Liver (tissue), 9 donors: Measurements from ENCODE around the gene RIOX2. TPM values are rescaled to one million over a fixed set of nuclear protein-coding genes. Genes with fewer than 3 reads are reported as not detected.

Experiments
- DNase-seq: peaks from one replicate; pipeline ENCODE4 v3.0.0-alpha.2; 2017; ENCODE audit warnings: low spot score
- H3K27ac ChIP-seq, 2 donors: one replicate each; pipeline ENCODE4 v1.7.0; 2013; ENCODE audit warnings: inconsistent platforms in 2 of 2, low read length in 2 of 2, control low read depth in 1 of 2, low read depth in 1 of 2, mild to moderate bottlenecking in 1 of 2
- H3K27me3 ChIP-seq, 4 donors: one replicate each; pipeline versions ENCODE4 v1.6.1 to v1.7.0; 2013; ENCODE audit warnings: low read length in 3 of 4, inconsistent platforms in 1 of 4, mild to moderate bottlenecking in 1 of 4, moderate library complexity in 1 of 4; ENCODE audit not compliant: control insufficient read depth in 4 of 4, insufficient read depth in 4 of 4
- H3K36me3 ChIP-seq, 4 donors: one replicate each; pipeline versions ENCODE4 v1.6.1 to v1.7.0; 2013; ENCODE audit warnings: low read length in 3 of 4, mild to moderate bottlenecking in 3 of 4, low read depth in 1 of 4, moderate library complexity in 1 of 4; ENCODE audit not compliant: control insufficient read depth in 4 of 4, insufficient read depth in 3 of 4
- H3K4me1 ChIP-seq, 4 donors: one replicate each; pipeline versions ENCODE4 v1.6.1 to v1.7.0; 2013; ENCODE audit warnings: low read length in 3 of 4, mild to moderate bottlenecking in 3 of 4, moderate library complexity in 1 of 4; ENCODE audit not compliant: control insufficient read depth in 4 of 4, insufficient read depth in 4 of 4
- H3K4me3 ChIP-seq, 3 donors: one replicate each; pipeline versions ENCODE4 v1.6.1 to v1.7.0; 2013; ENCODE audit warnings: low read length in 3 of 3, control low read depth in 1 of 3, low read depth in 1 of 3, mild to moderate bottlenecking in 1 of 3
- H3K9ac ChIP-seq, 2 donors: one replicate each; pipeline ENCODE4 v1.7.0; 2013; ENCODE audit warnings: low read length in 2 of 2, mild to moderate bottlenecking in 2 of 2, moderate library complexity in 2 of 2, control low read depth in 1 of 2, low read depth in 1 of 2
- H3K9me3 ChIP-seq, 4 donors: one replicate each; pipeline versions ENCODE4 v1.6.1 to v1.7.0; 2013; ENCODE audit warnings: low read length in 3 of 4; ENCODE audit not compliant: control insufficient read depth in 4 of 4
- ATF3 ChIP-seq: IDR thresholded peaks from 2 replicates; pipeline ENCODE4 v1.6.1; 2016; ENCODE audit warnings: antibody characterized with exemption
- CTCF ChIP-seq: fragments of 150-350 bp; IDR thresholded peaks from 2 replicates; pipeline ENCODE4 v1.5.1; 2017; ENCODE audit warnings: improper control_type of control experiment, low read depth, low read length; ENCODE audit not compliant: missing input control
- FOXA1 ChIP-seq: IDR thresholded peaks from 2 replicates; pipeline ENCODE4 v1.6.1; 2016; ENCODE audit warnings: antibody characterized with exemption
- FOXA2 ChIP-seq: IDR thresholded peaks from 2 replicates; pipeline ENCODE4 v1.6.1; 2016; ENCODE audit warnings: antibody characterized with exemption
- HNF4A ChIP-seq, 2 donors: conservative IDR thresholded peaks; 2 replicates each; pipeline ENCODE4 v1.6.1; 2016; ENCODE audit warnings: antibody characterized with exemption in 2 of 2, mild to moderate bottlenecking in 2 of 2
- JUND ChIP-seq, 2 donors: IDR thresholded peaks; 2 replicates each; pipeline ENCODE4 v1.6.1; 2016; ENCODE audit warnings: antibody characterized with exemption in 2 of 2
- MAX ChIP-seq: IDR thresholded peaks from 2 replicates; pipeline ENCODE4 v1.6.1; 2016; ENCODE audit warnings: antibody characterized with exemption
- NR2F2 ChIP-seq: IDR thresholded peaks from 2 replicates; pipeline ENCODE4 v1.6.1; 2016; ENCODE audit warnings: antibody characterized with exemption
- RAD21 ChIP-seq, 2 donors: IDR thresholded peaks; 2 replicates each; pipeline ENCODE4 v1.6.1; 2016; ENCODE audit warnings: antibody characterized with exemption in 2 of 2, mild to moderate bottlenecking in 2 of 2
- REST ChIP-seq: IDR thresholded peaks from 2 replicates; pipeline ENCODE4 v1.6.1; 2016; ENCODE audit warnings: antibody characterized with exemption, mild to moderate bottlenecking
- RXRA ChIP-seq, 2 donors: IDR thresholded peaks; 2 replicates each; pipeline ENCODE4 v1.6.1; 2017 to 2018; ENCODE audit warnings: antibody characterized with exemption in 2 of 2, mild to moderate bottlenecking in 1 of 2
- SP1 ChIP-seq: IDR thresholded peaks from 2 replicates; pipeline ENCODE4 v1.6.1; 2018; ENCODE audit warnings: antibody characterized with exemption, mild to moderate bottlenecking
- TAF1 ChIP-seq: conservative IDR thresholded peaks from 2 replicates; pipeline ENCODE4 v1.6.1; 2016; ENCODE audit warnings: antibody characterized with exemption, mild to moderate bottlenecking
- YY1 ChIP-seq: IDR thresholded peaks from 2 replicates; pipeline ENCODE4 v1.6.1; 2016; ENCODE audit warnings: antibody characterized with exemption, mild to moderate bottlenecking
- ZBTB33 ChIP-seq: IDR thresholded peaks from 2 replicates; pipeline ENCODE4 v1.6.1; 2016; ENCODE audit warnings: antibody characterized with exemption
- WGBS: extraction: QIAGEN DNeasy Blood & Tissue Kit; methylation state at CpG from one replicate; pipeline ENCODE4 v1.1.7; 2013; 5-methylcytosine and 5-hydroxymethylcytosine counted together
- polyA plus RNA-seq, 2 donors: library from polyadenylated mRNA; stranded (reverse) in 1 of 2; unstranded in 1 of 2; fragments of 200-250 nt in 1 of 2; fragments of >200 nt in 1 of 2; fragmentation: Nextera tagmentation in 1 of 2; extraction: Ambion mirVana in 1 of 2; gene quantifications; one replicate each; pipeline versions ENCODE4 v1.2.1 to v1.2.3, GENCODE V29; 2013 to 2015
- total RNA-seq, 2 donors: library from RNA; depleted of rRNA; stranded (reverse); fragments of >200 nt; gene quantifications; one replicate each; pipeline ENCODE4 v1.2.3, GENCODE V29; 2014
- donor health status: healthy.
- donor health status: healthy.
- donor health status: healthy.
- donor health status: healthy.
- donor health status: healthy.

The RIOX2 gene
- total and polyA plus RNA-seq, 4 donors, result 8.2 to 19.9 (median 11.0) TPM

- Histone ChIP-seq H3K36me3 (no peaks in the 10 kb centered on the region), H3K4me1 (peaks cover 0 to 11% (median 7%) of the 10 kb centered on the region in 4 donors), H3K9ac (no peak overlapping the region), H3K4me3 (no peak overlapping the region), H3K27ac (no peak overlapping the region), H3K27me3 (no peaks in the 10 kb centered on the region), H3K9me3 (no peaks in the 10 kb centered on the region)
- no peak for DNase-seq
- TF ChIP-seq SP1, result no peak
- TF ChIP-seq CTCF, result no peak
- no peak for TF ChIP-seq HNF4A (conservative IDR thresholded peaks at IDR 0.05)
Measured at GRCh38 chr3:97899331-97899730, 72.9 kb downstream of the RIOX2 start.

GRCh38 chr3:97896547-97896946, 75.7 kb downstream of the RIOX2 start:
- H3K36me3 ChIP-seq, result peaks cover 0 to 7% (median under 1%) of the 10 kb centered on the region in 4 donors
- no peak for DNase-seq
- WGBS, result 95% methylated on average over 3 of the region's 3 CpGs
- H3K27ac ChIP-seq, result no peak overlapping the region
- no peaks in the 10 kb centered on the region for H3K9me3 ChIP-seq
- H3K27me3 ChIP-seq, result no peaks in the 10 kb centered on the region
- no peak overlapping the region for H3K9ac ChIP-seq
- H3K4me1 ChIP-seq, result peaks cover 0 to 5% (median 2%) of the 10 kb centered on the region in 4 donors
- no peak for TF ChIP-seq TAF1
- no peak for TF ChIP-seq ZBTB33
- no peak for TF ChIP-seq FOXA1
- TF ChIP-seq RAD21 (IDR thresholded peaks at IDR 0.05), result no peak
- TF ChIP-seq ATF3, result no peak
- TF ChIP-seq FOXA2, result no peak
- no peak for TF ChIP-seq JUND (IDR thresholded peaks at IDR 0.05)
- no peak for TF ChIP-seq YY1
- no peak overlapping the region for H3K4me3 ChIP-seq

GRCh38 chr3:97896129-97896528, 76.1 kb downstream of the RIOX2 start:
- DNase-seq, result no peak
- WGBS, result 96% methylated on average over 1 of the region's 1 CpG
- Histone ChIP-seq H3K27me3 (no peaks in the 10 kb centered on the region), H3K4me3 (no peak overlapping the region), H3K9ac (no peak overlapping the region), H3K9me3 (no peaks in the 10 kb centered on the region), H3K36me3 (peaks cover 0 to 7% (median under 1%) of the 10 kb centered on the region in 4 donors), H3K27ac (no peak overlapping the region), H3K4me1 (peaks cover 0 to 2% (median under 1%) of the 10 kb centered on the region in 4 donors)
- TF ChIP-seq SP1 (no peak), JUND (IDR thresholded peaks at IDR 0.05) (no peak), FOXA1 (no peak), FOXA2 (no peak), REST (no peak), MAX (no peak), NR2F2 (no peak), RXRA (IDR thresholded peaks at IDR 0.05) (no peak), CTCF (no peak), ZBTB33 (no peak), HNF4A (conservative IDR thresholded peaks at IDR 0.05) (no peak), YY1 (no peak)
